Parathyroid adenoma (tissue), 2 donors: ENCODE measurements around the gene APLNR.

Experiments used
- H2AFZ ChIP-seq: fragments of 300-600 bp; sonication (generic); one replicate; pipeline ENCODE4 v1.7.0; 2017; ENCODE audit warnings: antibody characterized with exemption, mild to moderate bottlenecking
- H3K27ac ChIP-seq: fragments of 300-600 bp; sonication (generic); one replicate; pipeline ENCODE4 v1.7.0; 2017
- H3K27me3 ChIP-seq: fragments of 300-600 bp; sonication (generic); one replicate; pipeline ENCODE4 v1.7.0; 2017; ENCODE audit warnings: low read length; ENCODE audit not compliant: control insufficient read depth, insufficient read depth
- H3K36me3 ChIP-seq: fragments of 300-600 bp; sonication (generic); one replicate; pipeline ENCODE4 v1.7.0; 2017; ENCODE audit warnings: low read length; ENCODE audit not compliant: control insufficient read depth, insufficient read depth
- H3K4me1 ChIP-seq: fragments of 300-600 bp; sonication (generic); one replicate; pipeline ENCODE4 v1.7.0; 2017; ENCODE audit warnings: control low read depth
- H3K4me2 ChIP-seq: fragments of 300-600 bp; sonication (generic); one replicate; pipeline ENCODE4 v1.7.0; 2017; ENCODE audit warnings: low read length
- H3K4me3 ChIP-seq: fragments of 300-600 bp; sonication (generic); one replicate; pipeline ENCODE4 v1.7.0; 2017; ENCODE audit warnings: low read depth, low read length
- H3K79me2 ChIP-seq: fragments of 300-600 bp; sonication (generic); one replicate; pipeline ENCODE4 v1.7.0; 2017; ENCODE audit warnings: control low read depth
- H3K9ac ChIP-seq: fragments of 300-600 bp; sonication (generic); one replicate; pipeline ENCODE4 v1.7.0; 2017; ENCODE audit warnings: mild to moderate bottlenecking
- H3K9me3 ChIP-seq: fragments of 300-600 bp; sonication (generic); one replicate; pipeline ENCODE4 v1.7.0; 2017; ENCODE audit warnings: low read length; ENCODE audit not compliant: control insufficient read depth
- CTCF ChIP-seq: fragments of 300-600 bp; sonication (generic); IDR thresholded peaks from one replicate; pipeline ENCODE4 v1.7.0; 2017; ENCODE audit warnings: antibody characterized with exemption, mild to moderate bottlenecking
- donor health status: primary hyperparathyroidism.

Gene APLNR

GRCh38 chr11:57190548-57190947, 46.5 kb downstream of the APLNR start:
- no peak overlapping the region for H3K9ac ChIP-seq
- no peak overlapping the region for H3K4me2 ChIP-seq
- H3K4me1 ChIP-seq, result no peaks in the 10 kb centered on the region
- H3K36me3 ChIP-seq, result no peaks in the 10 kb centered on the region
- H3K27me3 ChIP-seq, result no peaks in the 10 kb centered on the region
- H3K9me3 ChIP-seq, result no peaks in the 10 kb centered on the region
- H3K79me2 ChIP-seq, result no peaks in the 10 kb centered on the region
- no peak overlapping the region for H3K4me3 ChIP-seq
- no peak overlapping the region for H3K27ac ChIP-seq
- no peak for TF ChIP-seq CTCF
- no peak overlapping the region for H2AFZ ChIP-seq
